Superior temporal gyrus (tissue), 1 donor: ENCODE data around the gene MBD3.
A peak's percentile ranks its signal among the peaks of the same experiment; 100 is the strongest.

Experiments used
- DNase-seq: peaks from one replicate; pipeline ENCODE4 v3.0.0-alpha.2; 2016; ENCODE audit errors: extremely low spot score

The MBD3 gene

DNA sequence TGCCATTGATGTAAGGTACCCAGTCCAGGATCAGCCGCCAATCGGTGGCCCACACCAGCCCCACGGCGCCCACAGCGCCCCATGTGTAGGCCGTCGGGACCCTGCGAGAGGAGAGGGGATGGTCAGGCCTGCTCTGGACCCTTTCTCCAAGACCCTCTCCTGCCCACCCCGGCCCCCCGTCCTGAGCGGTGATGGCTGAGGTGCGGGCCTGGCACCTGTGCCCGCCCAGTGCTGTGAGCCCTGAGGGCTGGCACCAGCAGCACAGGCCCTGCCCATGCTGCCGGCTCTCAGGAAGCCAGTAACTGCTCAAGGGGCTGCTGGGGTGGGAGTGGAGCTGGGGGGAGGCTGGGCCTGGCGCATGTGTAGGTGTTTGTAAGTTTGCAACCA, 6.8 kb upstream of the MBD3 start:
- DNase-seq = no peak

DNA sequence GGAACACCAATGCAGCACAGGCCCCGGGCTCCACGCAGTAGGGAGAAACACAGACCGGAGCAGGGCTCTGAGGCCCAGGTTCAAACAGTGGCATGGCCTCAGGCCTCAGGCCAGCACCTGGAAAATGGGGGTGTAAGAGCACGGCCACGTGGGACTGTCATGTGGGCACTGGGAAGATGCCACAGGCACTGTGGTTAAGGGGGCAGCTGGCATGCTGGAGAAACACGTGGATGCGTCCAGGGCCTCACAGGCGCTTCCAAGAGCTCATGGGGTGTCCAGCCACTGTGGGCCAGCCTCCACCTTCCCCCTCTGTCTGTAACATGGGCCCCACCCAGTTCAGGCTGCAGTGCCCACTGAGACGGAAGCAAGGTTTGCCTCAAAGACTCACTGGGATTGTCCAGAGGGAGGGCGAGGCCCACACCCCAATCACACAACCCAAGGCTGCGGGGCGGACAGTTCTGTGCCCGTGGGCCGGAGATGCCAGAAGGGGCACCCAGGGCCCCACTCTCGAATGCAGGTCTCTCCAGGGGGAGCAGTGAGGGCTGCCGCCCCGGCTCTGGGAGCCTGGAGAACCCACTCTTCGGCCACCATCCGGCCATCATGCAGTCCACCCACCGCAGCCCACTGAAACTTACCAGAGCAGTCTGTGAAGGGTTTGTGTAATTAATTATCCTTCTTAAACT, 6.3 kb upstream of the MBD3 start:
- no peak for DNase-seq

DNA sequence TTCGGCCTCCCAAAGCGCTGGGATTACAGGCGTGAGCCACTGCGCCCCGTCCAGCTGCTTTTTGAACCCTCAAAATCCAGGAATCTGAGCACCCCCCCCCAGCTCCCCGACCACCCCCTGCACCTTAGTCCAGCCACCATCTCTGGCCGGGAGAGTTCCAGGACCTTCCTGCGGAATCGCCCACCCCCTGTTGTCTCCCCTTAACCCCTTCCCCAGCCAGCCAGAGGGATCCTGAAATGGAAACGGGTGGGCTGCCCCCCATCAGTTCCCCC, 772 bp upstream of the MBD3 start:
- no peak for DNase-seq

DNA sequence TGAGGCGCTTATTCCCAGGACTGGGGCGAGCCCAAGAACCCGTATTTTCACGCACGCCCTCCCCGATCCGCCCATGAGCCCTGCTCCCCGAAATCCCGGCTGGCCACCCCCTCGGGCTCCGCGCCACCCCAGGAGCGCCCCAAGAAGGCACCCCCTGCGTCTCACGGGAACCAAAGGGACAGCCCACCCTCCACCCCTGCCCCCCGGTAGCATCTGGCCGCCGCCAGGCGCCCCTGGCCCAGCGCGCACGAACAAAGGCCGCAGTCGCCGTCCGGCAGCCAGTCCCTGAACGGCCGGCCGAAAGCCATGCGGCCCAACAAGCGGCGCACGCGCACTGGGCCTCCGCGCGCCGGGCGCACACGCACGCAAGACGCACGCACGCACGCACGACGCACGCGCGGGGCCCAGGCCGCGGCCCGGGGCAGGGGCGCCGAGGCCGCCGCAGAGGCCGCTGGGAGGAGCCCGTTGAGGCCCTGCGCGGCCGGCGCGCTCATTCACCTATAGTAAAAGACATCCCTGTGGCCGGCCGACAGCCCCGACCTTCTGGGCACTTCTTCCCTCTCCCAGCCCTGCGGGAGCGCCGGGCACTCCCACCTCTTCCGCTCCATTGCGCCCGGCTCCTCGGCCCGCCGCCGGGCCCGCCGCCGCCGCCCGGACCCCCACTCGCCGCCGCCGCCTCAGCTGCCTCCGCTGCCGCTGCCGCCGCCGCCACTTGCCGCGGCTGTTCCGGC, 476 bp downstream of the MBD3 start:
- peak; percentile 88 for DNase-seq

DNA sequence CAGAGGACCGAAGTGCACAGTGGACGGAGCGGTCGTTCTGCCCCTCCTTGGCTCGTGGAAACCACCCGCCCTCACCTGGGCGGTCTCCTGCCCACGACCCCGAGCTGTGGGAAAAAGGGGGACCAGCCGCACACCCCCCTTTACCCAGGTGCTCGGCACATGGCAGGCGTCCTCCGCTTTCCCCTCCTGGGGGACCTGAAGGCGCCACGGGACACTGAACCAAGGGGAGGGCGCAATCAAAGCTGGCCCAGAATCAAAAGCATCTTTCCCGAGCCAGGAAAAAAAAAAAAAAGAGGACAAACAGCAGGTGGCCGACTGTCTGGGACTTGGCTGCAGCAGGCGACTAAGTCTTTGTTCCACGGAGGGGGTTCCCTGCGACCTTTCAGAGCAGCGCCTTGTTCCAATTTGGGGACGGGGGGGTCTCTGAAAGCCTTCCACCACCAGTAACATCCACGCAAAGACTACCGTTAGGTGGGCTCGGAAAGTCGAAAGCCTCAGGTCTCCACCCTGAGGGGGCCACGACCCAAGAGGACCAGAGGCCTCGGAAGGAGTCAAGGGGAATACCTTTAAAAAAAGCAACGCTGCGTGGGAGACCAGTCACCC, 1.1 kb downstream of the MBD3 start:
- DNase-seq = no peak

DNA sequence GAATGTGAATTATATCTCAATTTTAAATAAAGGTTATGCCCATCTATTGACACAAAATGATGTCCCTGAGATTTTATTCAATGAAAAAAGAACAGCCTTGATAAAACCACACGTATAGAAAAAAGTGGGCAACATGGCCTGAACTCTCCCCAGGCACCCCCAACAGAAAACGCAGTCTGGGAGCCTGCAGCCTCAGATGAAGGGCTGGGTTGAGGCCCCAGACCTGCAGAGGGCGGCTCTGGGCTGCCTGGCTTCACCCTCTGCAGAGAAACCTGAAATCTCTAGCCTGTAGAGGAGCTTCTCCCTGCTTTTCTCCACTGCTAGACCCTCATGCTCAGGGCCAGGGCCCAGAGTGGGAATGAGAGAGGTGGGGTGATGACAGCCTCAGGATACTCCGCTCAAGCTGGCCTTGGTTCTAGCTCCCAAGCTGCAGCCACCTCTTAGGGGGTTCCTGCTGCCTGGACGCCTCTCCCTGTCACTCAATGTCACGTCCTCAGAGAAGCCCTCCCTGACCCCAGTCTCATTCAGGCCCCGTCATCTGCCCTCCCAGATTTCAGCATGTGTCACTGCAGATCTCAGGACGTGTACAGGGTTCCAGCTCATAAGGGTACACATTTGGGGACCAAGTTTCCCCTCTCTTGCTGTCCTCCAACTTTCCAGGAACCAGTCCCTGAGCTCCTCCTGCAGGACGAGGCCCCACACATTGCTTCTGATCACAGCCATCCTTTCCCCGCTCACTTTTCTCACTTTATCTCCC, 1.8 kb downstream of the MBD3 start:
- no peak for DNase-seq

DNA sequence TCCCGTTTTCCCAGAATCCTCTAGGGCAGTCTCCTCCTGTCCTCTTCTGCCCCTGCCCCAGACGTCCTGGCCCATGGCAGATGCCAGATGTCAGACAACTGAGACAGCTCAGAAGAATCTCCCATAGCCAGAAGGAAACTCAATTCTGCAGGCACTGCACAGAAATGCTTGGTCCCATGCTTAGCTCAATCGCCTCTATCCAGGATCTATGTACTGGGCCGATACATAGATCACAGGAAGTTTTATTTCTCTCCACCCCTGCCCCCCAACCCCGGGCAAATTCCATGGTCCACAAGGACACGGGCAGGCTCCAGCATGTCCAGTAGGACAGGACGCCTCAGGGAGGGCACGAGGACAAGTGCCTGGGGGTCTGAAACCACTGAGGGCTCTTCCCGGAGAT, 4.8 kb downstream of the MBD3 start:
- no peak for DNase-seq

DNA sequence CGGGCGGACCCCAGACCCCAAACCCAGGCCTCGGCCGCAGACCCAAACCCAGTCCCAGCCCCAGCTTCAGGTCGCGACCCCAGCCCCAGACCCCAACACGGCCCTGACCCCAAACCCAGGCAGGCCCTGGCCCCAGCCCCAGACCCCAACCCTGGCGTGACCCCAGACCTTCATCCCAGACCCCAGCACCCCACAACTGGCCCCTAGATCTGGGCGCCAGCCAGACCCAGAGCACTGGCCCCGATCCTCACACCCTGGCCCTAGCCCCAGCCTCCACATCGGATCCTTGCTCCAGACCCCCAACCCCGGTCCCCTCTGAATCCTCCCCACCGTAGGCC, 7.5 kb downstream of the MBD3 start:
- no peak for DNase-seq

DNA sequence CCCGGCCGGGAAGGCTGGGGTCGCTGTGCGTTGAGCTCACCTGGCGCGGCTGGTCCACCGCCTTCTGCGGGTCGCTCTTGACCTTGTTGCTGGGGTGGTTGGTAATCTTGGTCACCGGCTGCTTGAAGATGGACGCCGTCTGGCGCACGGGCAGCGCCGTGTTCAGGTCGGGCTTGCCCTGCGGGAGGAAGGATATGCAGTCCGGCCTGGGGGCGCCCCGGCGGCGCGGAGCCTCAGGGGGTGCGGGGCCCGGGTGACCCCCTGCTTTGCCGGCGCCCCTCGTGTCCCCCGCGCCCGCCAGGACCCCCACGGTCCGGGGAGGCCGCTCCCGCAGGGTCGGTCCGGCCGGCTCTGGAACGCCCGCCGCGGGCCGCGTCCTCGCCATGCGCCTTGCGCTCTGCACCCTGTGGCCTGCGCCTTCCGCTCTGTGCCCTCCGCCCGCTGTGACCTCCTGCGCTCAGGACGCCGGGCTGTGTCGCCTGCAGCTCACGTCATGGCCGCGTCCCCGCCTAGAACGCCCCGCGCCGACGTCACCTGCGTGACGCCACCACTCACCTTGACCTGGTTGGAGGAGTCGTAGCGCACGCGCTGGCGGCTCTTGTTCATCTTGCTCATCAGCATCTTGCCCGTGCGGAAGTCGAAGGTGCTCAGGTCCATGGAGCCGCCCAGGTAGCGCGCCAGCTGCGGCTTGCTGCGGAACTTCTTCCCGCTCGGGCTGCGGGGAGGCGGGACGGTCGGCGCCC, 8.0 kb downstream of the MBD3 start:
- DNase-seq = no peak

DNA sequence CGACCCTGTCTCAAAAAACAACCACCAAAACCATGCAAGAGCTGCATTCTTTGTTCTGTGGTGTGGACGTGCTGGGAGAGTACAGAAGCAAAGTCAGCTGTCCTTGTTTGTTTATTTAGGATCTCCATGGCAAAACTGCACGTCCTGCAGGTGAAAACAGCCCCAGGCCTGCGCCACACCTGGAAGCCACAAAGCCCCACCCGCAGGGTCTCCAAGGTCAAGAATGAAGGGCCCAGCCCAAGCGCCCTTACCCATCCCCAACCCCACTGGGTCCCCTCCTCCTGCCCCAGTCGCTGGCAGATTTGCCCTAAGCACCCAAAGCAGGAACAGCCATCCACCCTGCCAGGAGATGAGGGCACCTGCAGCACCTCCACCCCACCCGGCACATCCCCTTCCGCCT, 10.5 kb downstream of the MBD3 start:
- no peak for DNase-seq

DNA sequence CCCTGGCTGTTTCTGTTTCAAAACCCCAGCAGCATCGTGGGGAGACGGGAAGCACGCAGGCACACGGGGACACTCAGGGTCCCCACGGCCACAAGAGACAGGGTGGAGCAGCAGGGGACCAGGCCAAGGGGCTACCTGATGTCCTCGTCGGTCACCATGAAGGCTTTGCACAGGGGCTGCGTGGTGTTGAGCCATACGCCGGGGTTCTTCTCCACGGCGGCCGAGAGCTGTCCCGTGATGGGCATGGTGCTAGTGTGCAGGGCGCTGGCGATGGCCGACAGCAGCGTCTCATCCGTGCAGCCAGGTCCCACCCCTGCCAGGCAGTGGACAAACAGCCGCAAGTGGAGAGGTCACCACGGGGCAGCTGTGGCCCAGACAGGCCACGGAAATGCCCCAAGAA, 11.7 kb downstream of the MBD3 start:
- no peak for DNase-seq

DNA sequence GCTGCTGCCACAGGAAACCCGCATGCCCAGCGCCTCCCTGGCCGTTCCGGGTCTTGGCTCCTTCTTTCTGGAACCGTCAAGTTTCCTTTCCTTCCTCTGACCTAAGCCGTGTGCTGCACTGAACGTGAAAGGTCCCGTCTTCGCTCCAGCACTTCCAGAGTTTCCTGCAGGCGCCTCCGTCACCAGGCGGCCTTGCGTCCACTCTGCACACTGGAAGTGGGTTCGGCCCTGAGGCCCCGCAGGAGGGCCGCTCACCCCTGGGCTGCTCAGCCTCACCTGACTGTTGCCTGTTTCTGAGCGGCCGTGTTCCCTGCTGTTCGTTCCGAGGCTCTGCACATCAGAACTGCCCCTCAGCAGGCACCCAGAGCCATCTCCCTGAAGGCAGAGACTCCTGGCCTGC, 12.3 kb downstream of the MBD3 start:
- no peak for DNase-seq

DNA sequence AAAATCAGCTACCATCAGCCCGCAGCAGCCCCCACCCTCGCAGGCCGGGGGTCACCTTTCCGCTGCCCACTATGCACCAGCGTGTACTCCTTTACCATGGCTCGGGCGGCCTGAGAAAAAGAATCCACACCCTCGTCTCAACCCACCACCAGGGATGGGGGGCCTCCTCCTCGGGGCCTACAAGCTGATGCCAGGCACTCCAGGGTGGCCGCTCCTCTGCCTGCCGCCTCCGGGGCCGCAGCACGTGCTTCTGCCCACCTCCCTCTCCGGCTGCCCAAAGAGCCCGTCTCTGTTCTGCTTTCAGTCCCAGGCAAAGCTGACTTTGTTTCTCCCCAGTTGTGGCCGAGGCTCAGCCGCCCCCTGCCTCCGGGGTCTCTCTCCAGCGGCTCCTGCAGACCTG, 13.4 kb downstream of the MBD3 start:
- no peak for DNase-seq

DNA sequence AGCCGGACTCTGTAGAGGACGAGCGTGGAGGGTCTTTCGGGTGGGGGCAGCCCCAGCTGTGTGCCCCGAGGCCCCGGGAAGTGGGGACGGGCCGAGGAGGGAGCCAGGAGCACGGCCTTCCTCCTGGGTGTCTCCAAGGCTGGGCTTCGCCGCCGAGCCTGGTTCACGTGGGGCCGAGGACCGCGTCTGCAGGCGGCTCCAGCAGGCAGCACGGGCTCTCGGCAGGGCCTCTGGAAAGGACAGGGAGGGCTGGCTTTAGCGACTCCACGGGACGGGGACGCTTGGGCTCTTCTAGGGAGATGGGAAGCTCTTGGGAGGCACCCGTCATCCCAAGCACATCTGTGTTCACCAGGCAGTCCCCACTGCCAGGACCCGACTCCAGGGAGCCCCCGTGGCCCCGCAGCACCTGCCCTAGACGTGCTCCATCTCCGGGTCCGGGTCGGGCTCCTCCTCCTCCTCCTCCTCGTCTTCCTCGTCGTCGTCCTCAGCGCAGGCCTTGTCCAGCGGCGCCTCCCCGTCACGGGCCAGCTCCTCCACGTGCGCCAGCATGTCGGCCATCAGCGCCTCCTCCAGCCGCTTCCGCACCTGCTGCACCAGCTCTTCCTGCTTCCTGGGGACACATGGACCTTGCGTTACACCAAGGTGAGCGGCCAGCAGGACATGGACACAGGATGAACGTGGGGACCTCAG, 14.6 kb downstream of the MBD3 start:
- DNase-seq = no peak

DNA sequence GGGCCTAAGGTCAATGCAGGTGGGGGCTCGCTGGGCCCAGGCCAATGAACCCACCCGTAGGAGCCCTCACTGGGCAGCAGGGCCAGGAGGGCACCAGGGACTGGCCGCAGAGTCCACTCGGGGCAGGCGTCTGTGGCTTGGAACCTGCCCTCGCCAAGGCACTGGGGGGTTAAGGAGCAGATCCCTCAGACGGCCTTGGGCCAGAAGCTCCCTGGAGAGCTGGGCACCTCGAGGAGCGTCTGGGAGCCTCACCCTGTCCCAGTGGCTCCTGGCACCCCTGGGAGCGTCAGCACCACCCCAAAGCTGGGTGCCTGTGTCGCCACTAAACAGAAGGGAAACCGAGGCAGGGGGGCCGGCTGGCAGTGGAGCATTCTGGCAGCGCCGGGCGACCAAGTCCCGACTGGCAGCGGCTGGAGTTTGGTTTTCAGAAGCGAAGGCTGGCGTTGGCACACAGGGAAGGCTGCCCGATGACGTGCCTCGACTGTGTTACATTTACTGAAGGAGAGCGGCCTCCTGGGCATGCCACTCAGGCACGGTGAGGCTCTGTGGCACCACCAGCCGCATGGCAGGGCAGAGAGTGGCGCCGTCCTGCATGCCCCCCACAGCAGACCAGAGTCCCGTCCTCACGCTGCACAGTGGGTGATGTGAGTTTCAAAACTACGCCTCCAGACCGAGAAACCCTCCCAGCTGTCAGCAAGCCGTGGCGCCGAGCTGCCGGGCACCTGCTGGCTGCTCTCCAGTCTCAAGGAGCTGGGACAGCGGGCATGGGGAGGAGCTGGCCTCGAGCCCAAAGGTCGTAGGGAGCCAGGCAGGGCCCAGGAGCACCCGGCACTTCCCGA, 15.4 kb downstream of the MBD3 start:
- no peak for DNase-seq

DNA sequence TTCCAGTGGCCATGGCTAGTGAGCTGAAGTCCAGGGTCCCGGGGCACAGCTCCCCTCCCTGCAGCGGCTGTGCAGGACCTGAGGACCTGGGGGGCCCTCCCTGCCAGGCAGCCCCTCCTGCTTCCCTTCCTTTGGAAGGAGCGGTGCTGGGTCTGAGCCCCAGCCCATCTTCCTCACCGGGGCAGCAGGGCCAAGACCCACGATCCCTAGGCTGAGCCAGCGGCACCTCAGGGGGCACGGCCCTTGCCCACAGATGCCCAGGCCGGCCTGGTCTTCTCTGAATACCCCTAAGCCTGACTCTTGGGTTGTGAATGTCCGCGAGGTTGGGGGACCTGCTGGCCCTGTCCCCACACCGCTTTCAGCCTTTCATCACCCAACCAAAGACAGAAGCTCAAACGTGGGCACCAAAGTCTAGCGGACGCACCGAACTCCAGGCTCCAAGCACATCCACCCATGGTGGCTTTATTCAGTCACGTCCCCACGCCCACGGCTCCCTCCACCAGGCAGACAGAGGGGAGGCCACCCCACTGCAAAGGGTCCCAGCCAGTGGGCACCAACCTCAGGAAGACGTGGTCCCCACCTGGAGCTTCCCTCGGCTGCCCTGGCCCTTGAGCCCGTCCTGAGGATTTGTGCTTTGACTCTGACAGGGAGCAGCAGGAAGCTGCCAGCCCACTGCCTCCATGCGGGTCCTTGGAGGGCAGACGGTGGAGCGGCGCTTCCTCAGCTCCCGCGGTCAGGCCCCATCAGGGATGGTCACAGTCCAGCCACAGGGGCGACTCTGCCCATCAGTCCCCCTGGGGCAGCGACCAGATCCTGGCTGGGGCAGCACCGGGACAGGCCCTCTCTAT, 16.2 kb downstream of the MBD3 start:
- no peak for DNase-seq

DNA sequence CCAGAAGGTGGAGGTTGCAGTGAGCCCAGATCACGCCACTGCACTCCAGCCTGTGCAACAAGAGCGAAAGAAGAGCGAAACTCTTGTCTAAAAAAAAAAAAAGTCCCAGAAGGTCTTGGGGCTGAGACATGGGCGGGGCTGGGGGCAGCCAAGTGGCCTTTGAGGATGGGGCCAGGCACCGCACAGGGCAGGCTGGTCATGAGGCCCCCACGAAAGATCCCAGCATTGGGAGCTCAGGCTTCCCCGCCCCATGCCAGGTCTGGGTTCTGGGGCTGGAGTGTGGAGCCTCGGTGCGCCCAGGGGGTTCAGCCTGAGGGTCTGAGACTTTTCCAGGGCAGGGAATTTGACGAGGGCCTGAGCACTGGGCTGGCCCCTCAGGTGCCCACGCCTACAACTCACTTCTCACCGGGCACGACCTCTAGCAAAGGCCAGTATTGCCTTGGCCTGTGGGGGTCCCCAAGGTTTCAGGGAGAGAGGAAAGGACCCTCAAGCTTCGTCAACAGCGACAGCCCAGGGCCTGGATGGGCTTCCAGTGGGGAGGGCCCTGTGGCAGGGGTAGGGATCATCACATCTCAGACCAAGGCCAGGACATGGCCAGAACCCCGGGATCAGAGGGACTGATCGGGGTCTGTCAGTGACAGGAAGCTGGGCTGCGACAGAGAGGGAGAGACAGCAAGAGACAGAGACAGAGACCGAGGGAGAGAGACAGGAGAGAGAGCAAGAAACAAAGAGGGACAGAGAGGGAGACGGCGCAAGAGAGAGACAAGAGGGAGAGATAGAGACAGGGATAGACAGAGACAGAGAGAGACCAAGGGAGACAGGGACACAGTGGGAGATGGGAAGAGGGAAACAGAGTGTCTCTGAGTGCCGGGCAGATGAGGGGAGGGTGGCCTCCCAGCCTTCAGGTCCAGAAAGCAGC, 17.1 kb downstream of the MBD3 start:
- no peak for DNase-seq

DNA sequence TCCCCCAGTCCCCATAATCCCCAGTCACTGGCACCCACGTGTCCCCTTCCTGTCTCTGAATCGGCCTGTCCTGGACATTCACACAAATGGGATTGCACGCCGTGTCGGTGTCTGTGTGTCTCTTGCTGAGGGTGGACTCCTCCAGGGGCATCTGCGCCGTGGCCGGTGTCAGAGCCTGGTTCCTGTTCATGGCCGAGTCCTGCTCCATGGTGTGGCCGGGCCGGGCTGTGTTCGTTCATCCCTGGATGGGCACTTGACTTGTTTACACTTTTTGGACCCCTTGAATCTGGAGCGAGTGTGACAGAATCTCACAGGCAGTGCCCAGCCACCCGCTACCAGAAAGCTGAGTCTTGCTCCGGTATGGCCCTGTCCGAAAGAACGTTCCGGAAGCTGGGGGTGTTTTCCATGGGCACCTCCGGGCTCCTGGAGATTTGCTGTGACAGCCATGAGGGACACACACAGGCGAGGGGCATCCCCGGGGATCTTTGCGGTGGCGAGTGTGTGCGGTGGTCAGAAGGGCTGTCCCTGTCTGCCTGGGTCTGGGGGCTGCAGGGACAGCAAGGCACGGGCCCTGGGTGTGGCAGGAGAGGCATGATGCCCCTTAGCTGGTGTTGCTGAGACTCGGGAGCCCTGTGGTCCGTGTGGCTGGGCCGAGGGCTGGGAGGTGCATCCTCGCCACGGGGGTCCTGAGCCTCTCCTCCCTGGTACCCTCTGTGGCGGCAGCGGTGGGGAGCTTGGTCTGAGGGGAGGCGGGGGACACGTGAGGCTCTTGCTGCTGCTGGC, 18.1 kb downstream of the MBD3 start:
- DNase-seq = no peak
